GM23338 (cell line): ENCODE measurements around the gene FNDC3B. TPM values are rescaled to one million over a fixed set of nuclear protein-coding genes. Genes with fewer than 3 reads are reported as not detected.

Experiments used
- ATAC-seq: fragments of 200-7000 bp; cut with Tn5 transposase; 3 replicates; pipeline ENCODE4 v1.9.1; 2020
- DNase-seq: peaks from one replicate; pipeline ENCODE4 v3.0.0-alpha.2; 2015; ENCODE audit warnings: low spot score
- H2AFZ ChIP-seq: fragments of 200-600 bp; sonication (generic); 2 replicates; pipeline ENCODE4 v1.8.0; 2016; ENCODE audit warnings: antibody characterized with exemption, mild to moderate bottlenecking, moderate library complexity
- H3F3A ChIP-seq: fragments of 200-600 bp; sonication (generic); replicated peaks from 2 replicates; pipeline ENCODE4 v1.8.0; 2017; ENCODE audit warnings: antibody characterized with exemption, mixed run types, low read depth
- H3K27ac ChIP-seq: fragments of 200-600 bp; sonication (generic); 2 replicates; pipeline ENCODE4 v1.6.1; 2016; ENCODE audit warnings: low read depth
- H3K27me3 ChIP-seq: fragments of 200-600 bp; sonication (generic); 2 replicates; pipeline ENCODE4 v1.8.0; 2016; ENCODE audit warnings: mild to moderate bottlenecking, mixed run types, moderate library complexity; ENCODE audit not compliant: insufficient read depth
- H3K36me3 ChIP-seq: fragments of 200-600 bp; sonication (generic); 2 replicates; pipeline ENCODE4 v1.8.0; 2016; ENCODE audit warnings: mild to moderate bottlenecking; ENCODE audit not compliant: insufficient read depth
- H3K4me1 ChIP-seq: fragments of 200-600 bp; sonication (generic); 2 replicates; pipeline ENCODE4 v1.8.0; 2016; ENCODE audit warnings: mild to moderate bottlenecking, moderate library complexity; ENCODE audit not compliant: insufficient read depth
- H3K4me2 ChIP-seq: fragments of 200-600 bp; sonication (generic); 2 replicates; pipeline ENCODE4 v1.7.1; 2017; ENCODE audit warnings: mixed run types
- H3K4me3 ChIP-seq: fragments of 200-600 bp; sonication (generic); 2 replicates; pipeline ENCODE4 v1.6.1; 2016; ENCODE audit warnings: mixed run types
- H3K79me2 ChIP-seq: fragments of 200-600 bp; sonication (generic); replicated peaks from 2 replicates; pipeline ENCODE4 v1.8.0; 2017; ENCODE audit warnings: mild to moderate bottlenecking; ENCODE audit not compliant: insufficient read depth
- H3K9me2 ChIP-seq: fragments of 200-600 bp; sonication (generic); 2 replicates; pipeline ENCODE4 v1.8.0; 2017; ENCODE audit not compliant: insufficient read depth
- H4K20me1 ChIP-seq: fragments of 200-600 bp; sonication (generic); replicated peaks from 2 replicates; pipeline ENCODE4 v1.8.0; 2017; ENCODE audit warnings: mild to moderate bottlenecking; ENCODE audit not compliant: insufficient read depth
- H3K27ac Mint-ChIP-seq: 2 replicates; pipeline ENCODE4 v1.8.0; 2020; ENCODE audit warnings: inconsistent platforms, mild to moderate bottlenecking, moderate library complexity, mixed read lengths
- H3K27me3 Mint-ChIP-seq: 3 replicates; pipeline ENCODE4 v1.8.0; 2022; ENCODE audit warnings: low read depth, mild to moderate bottlenecking, moderate library complexity, mixed read lengths, inconsistent platforms; ENCODE audit not compliant: insufficient read depth, poor library complexity
- H3K36me3 Mint-ChIP-seq: 3 replicates; pipeline ENCODE4 v1.8.0; 2021; ENCODE audit warnings: low read depth, mild to moderate bottlenecking, inconsistent platforms, moderate library complexity, mixed read lengths
- H3K4me1 Mint-ChIP-seq: 3 replicates; pipeline ENCODE4 v1.8.0; 2020; ENCODE audit warnings: mild to moderate bottlenecking, inconsistent platforms, mixed read lengths
- H3K4me3 Mint-ChIP-seq: 3 replicates; pipeline ENCODE4 v1.8.0; 2021; ENCODE audit warnings: moderate library complexity, mild to moderate bottlenecking, inconsistent platforms, mixed read lengths
- H3K9me3 Mint-ChIP-seq: 3 replicates; pipeline ENCODE4 v1.8.0; 2020; ENCODE audit warnings: moderate library complexity, mild to moderate bottlenecking, inconsistent platforms, mixed read lengths
- CREB1 ChIP-seq: fragments of 250-450 bp; sonication (Bioruptor Pico); IDR thresholded peaks from 2 replicates; pipeline ENCODE4 v1.5.0; 2020; ENCODE audit warnings: low read depth, mild to moderate bottlenecking, moderate library complexity
- EZH2 ChIP-seq: fragments of 200-600 bp; sonication (generic); IDR thresholded peaks from one replicate; pipeline ENCODE4 v1.8.0; 2017; ENCODE audit warnings: antibody characterized with exemption, mild to moderate bottlenecking, low read depth; ENCODE audit not compliant: unreplicated experiment
- EZH2phosphoT487 ChIP-seq: fragments of 200-600 bp; sonication (generic); IDR thresholded peaks from one replicate; pipeline ENCODE4 v1.8.1; 2018; ENCODE audit warnings: antibody characterized with exemption; ENCODE audit not compliant: unreplicated experiment
- JUNB ChIP-seq: IDR thresholded peaks from one replicate; pipeline ENCODE4 v1.6.1; 2016; ENCODE audit warnings: antibody characterized with exemption; ENCODE audit not compliant: unreplicated experiment
- NANOG ChIP-seq: IDR thresholded peaks from 2 replicates; pipeline ENCODE4 v1.6.1; 2016; ENCODE audit warnings: antibody characterized with exemption, borderline replicate concordance
- POLR2AphosphoS5 ChIP-seq: IDR thresholded peaks from 2 replicates; pipeline ENCODE4 v1.6.1; 2016; ENCODE audit warnings: antibody characterized with exemption, low read depth
- STAT1 ChIP-seq: IDR thresholded peaks from one replicate; pipeline ENCODE4 v1.6.1; 2016; ENCODE audit warnings: antibody characterized with exemption; ENCODE audit not compliant: unreplicated experiment
- ZNF114 ChIP-seq: fragments of 250-450 bp; sonication (Bioruptor Pico); IDR thresholded peaks from 2 replicates; pipeline ENCODE4 v1.5.0; 2020; ENCODE audit warnings: mild to moderate bottlenecking, moderate library complexity
- ZNF331 ChIP-seq: fragments of 250-450 bp; sonication (Bioruptor Pico); IDR thresholded peaks from 2 replicates; pipeline ENCODE4 v1.5.0; 2020; ENCODE audit warnings: low read depth, mild to moderate bottlenecking, moderate library complexity
- polyA plus RNA-seq: library from polyadenylated mRNA; unstranded; fragments of >200 nt; fragmentation: Nextera tagmentation; extraction: Ambion mirVana; gene quantifications from 2 replicates; pipeline ENCODE4 v1.2.1, GENCODE V29; 2016
- total RNA-seq: library from RNA; depleted of rRNA; stranded (reverse); fragments of >200 nt; shearing (Covaris generic); gene quantifications from 2 replicates; pipeline ENCODE4 v1.2.3, GENCODE V29; 2014
- TF ChIP-seq, protein P1 (sequence below): IDR thresholded peaks from 2 replicates; pipeline ENCODE4 v1.6.1; 2016; ENCODE audit warnings: antibody characterized with exemption
- TF ChIP-seq, protein P2 (sequence below), 2 experiments: fragments of 200-600 bp in 1 of 2; sonication (generic) in 1 of 2; conservative IDR thresholded peaks; 2 replicates each; pipeline versions ENCODE4 v1.5.1 to v1.6.1; 2016 to 2017; ENCODE audit warnings: antibody characterized with exemption in 2 of 2, low read depth in 2 of 2, mild to moderate bottlenecking in 2 of 2, moderate library complexity in 1 of 2
- TF ChIP-seq, protein P3 (sequence below): IDR thresholded peaks from one replicate; pipeline ENCODE4 v1.6.1; 2018; ENCODE audit warnings: antibody characterized with exemption; ENCODE audit not compliant: unreplicated experiment
- TF ChIP-seq, protein P4 (sequence below): fragments of 250-450 bp; sonication (Bioruptor Pico); IDR thresholded peaks from 2 replicates; pipeline ENCODE4 v1.5.0; 2020; ENCODE audit warnings: mild to moderate bottlenecking, moderate library complexity

Gene FNDC3B
- total and polyA plus RNA-seq, 2 experiments from 2014 or later, result 19.1 to 55.4 TPM

DNA sequence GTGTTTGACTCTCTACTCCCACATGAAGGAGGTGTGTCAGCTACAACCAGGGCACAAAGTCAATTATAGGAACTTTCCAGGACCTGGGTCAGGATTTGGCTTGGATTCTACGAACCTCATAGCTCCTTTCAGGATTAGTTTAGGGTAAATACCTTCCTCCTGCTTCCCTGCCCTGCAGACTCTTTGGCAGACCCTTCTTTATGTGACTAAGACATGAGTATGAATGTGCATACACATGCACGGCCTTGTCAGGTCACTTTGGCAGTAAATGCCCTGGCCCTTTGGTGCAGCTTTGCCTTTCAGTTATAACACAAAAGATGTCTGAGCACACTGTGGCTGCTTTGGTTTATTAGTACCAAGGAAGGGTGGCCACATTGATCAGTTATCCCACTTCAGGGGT is 340.0 kb downstream of the FNDC3B start:
- Histone ChIP-seq H3K36me3 (peaks cover 29% of the 10 kb centered on the region), H4K20me1 (no peaks in the 10 kb centered on the region), H3K4me2 (no peak overlapping the region), H3K4me3 (no peak overlapping the region), H3F3A (no peaks in the 10 kb centered on the region), H3K79me2 (no peaks in the 10 kb centered on the region), H3K4me1 (no peaks in the 10 kb centered on the region), H3K27ac (no peak overlapping the region), H3K9me2 (no peaks in the 10 kb centered on the region), H2AFZ (no peak overlapping the region), H3K27me3 (no peaks in the 10 kb centered on the region)
- peaks cover 6% of the 10 kb centered on the region; the same call in 2 of the 3 replicates for H3K4me1 Mint-ChIP-seq
- no peak overlapping the region for H3K4me3 Mint-ChIP-seq
- H3K9me3 Mint-ChIP-seq, result peaks cover 9% of the 10 kb centered on the region; the same call in 2 of the 3 replicates
- ATAC-seq (no peak), DNase-seq (no peak)
- TF ChIP-seq, protein P1, sequence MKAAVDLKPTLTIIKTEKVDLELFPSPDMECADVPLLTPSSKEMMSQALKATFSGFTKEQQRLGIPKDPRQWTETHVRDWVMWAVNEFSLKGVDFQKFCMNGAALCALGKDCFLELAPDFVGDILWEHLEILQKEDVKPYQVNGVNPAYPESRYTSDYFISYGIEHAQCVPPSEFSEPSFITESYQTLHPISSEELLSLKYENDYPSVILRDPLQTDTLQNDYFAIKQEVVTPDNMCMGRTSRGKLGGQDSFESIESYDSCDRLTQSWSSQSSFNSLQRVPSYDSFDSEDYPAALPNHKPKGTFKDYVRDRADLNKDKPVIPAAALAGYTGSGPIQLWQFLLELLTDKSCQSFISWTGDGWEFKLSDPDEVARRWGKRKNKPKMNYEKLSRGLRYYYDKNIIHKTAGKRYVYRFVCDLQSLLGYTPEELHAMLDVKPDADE, result no peak
- TF ChIP-seq JUNB (no peak), ZNF114 (no peak), EZH2 (no peak), POLR2AphosphoS5 (no peak), CREB1 (CRISPR knock-in tag) (no peak), EZH2phosphoT487 (no peak), STAT1 (no peak), ZNF331 (CRISPR knock-in tag) (no peak), NANOG (no peak)
- TF ChIP-seq, protein P2, sequence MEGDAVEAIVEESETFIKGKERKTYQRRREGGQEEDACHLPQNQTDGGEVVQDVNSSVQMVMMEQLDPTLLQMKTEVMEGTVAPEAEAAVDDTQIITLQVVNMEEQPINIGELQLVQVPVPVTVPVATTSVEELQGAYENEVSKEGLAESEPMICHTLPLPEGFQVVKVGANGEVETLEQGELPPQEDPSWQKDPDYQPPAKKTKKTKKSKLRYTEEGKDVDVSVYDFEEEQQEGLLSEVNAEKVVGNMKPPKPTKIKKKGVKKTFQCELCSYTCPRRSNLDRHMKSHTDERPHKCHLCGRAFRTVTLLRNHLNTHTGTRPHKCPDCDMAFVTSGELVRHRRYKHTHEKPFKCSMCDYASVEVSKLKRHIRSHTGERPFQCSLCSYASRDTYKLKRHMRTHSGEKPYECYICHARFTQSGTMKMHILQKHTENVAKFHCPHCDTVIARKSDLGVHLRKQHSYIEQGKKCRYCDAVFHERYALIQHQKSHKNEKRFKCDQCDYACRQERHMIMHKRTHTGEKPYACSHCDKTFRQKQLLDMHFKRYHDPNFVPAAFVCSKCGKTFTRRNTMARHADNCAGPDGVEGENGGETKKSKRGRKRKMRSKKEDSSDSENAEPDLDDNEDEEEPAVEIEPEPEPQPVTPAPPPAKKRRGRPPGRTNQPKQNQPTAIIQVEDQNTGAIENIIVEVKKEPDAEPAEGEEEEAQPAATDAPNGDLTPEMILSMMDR (conservative IDR thresholded peaks at IDR 0.05; ENCODE audit: low read depth in 2 of 2), result no peak
- TF ChIP-seq, protein P3, sequence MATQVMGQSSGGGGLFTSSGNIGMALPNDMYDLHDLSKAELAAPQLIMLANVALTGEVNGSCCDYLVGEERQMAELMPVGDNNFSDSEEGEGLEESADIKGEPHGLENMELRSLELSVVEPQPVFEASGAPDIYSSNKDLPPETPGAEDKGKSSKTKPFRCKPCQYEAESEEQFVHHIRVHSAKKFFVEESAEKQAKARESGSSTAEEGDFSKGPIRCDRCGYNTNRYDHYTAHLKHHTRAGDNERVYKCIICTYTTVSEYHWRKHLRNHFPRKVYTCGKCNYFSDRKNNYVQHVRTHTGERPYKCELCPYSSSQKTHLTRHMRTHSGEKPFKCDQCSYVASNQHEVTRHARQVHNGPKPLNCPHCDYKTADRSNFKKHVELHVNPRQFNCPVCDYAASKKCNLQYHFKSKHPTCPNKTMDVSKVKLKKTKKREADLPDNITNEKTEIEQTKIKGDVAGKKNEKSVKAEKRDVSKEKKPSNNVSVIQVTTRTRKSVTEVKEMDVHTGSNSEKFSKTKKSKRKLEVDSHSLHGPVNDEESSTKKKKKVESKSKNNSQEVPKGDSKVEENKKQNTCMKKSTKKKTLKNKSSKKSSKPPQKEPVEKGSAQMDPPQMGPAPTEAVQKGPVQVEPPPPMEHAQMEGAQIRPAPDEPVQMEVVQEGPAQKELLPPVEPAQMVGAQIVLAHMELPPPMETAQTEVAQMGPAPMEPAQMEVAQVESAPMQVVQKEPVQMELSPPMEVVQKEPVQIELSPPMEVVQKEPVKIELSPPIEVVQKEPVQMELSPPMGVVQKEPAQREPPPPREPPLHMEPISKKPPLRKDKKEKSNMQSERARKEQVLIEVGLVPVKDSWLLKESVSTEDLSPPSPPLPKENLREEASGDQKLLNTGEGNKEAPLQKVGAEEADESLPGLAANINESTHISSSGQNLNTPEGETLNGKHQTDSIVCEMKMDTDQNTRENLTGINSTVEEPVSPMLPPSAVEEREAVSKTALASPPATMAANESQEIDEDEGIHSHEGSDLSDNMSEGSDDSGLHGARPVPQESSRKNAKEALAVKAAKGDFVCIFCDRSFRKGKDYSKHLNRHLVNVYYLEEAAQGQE, result no peak
- TF ChIP-seq, protein P4, sequence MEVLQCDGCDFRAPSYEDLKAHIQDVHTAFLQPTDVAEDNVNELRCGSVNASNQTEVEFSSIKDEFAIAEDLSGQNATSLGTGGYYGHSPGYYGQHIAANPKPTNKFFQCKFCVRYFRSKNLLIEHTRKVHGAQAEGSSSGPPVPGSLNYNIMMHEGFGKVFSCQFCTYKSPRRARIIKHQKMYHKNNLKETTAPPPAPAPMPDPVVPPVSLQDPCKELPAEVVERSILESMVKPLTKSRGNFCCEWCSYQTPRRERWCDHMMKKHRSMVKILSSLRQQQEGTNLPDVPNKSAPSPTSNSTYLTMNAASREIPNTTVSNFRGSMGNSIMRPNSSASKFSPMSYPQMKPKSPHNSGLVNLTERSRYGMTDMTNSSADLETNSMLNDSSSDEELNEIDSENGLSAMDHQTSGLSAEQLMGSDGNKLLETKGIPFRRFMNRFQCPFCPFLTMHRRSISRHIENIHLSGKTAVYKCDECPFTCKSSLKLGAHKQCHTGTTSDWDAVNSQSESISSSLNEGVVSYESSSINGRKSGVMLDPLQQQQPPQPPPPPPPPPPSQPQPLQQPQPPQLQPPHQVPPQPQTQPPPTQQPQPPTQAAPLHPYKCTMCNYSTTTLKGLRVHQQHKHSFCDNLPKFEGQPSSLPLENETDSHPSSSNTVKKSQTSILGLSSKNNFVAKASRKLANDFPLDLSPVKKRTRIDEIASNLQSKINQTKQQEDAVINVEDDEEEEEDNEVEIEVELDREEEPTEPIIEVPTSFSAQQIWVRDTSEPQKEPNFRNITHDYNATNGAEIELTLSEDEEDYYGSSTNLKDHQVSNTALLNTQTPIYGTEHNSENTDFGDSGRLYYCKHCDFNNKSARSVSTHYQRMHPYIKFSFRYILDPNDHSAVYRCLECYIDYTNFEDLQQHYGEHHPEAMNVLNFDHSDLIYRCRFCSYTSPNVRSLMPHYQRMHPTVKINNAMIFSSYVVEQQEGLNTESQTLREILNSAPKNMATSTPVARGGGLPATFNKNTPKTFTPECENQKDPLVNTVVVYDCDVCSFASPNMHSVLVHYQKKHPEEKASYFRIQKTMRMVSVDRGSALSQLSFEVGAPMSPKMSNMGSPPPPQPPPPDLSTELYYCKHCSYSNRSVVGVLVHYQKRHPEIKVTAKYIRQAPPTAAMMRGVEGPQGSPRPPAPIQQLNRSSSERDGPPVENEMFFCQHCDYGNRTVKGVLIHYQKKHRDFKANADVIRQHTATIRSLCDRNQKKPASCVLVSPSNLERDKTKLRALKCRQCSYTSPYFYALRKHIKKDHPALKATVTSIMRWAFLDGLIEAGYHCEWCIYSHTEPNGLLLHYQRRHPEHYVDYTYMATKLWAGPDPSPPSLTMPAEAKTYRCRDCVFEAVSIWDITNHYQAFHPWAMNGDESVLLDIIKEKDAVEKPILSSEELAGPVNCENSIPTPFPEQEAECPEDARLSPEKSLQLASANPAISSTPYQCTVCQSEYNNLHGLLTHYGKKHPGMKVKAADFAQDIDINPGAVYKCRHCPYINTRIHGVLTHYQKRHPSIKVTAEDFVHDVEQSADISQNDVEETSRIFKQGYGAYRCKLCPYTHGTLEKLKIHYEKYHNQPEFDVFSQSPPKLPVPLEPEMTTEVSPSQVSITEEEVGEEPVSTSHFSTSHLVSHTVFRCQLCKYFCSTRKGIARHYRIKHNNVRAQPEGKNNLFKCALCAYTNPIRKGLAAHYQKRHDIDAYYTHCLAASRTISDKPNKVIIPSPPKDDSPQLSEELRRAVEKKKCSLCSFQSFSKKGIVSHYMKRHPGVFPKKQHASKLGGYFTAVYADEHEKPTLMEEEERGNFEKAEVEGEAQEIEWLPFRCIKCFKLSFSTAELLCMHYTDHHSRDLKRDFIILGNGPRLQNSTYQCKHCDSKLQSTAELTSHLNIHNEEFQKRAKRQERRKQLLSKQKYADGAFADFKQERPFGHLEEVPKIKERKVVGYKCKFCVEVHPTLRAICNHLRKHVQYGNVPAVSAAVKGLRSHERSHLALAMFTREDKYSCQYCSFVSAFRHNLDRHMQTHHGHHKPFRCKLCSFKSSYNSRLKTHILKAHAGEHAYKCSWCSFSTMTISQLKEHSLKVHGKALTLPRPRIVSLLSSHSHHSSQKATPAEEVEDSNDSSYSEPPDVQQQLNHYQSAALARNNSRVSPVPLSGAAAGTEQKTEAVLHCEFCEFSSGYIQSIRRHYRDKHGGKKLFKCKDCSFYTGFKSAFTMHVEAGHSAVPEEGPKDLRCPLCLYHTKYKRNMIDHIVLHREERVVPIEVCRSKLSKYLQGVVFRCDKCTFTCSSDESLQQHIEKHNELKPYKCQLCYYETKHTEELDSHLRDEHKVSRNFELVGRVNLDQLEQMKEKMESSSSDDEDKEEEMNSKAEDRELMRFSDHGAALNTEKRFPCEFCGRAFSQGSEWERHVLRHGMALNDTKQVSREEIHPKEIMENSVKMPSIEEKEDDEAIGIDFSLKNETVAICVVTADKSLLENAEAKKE, result no peak
- no peaks in the 10 kb centered on the region for H3K27me3 Mint-ChIP-seq
- H3K27ac Mint-ChIP-seq, result no peak overlapping the region
- H3K36me3 Mint-ChIP-seq, result peaks cover 70% of the 10 kb centered on the region
